Gastrocnemius medialis (tissue), 4 donors: ENCODE measurements around the gene PCID2. TPM values are rescaled to one million over a fixed set of nuclear protein-coding genes. Genes with fewer than 3 reads are reported as not detected.

Experiments
- ATAC-seq, 2 donors: fragments of 150-250 bp; one replicate each; pipeline ENCODE4 v1.9.1; 2016
- DNase-seq, 2 donors: peaks; one replicate each; pipeline ENCODE4 v3.0.0-alpha.2; 2019
- H3K27ac ChIP-seq, 4 donors: fragments of 200-600 bp; sonication (generic); 1 replicate in 1 of 4; 2 replicates in 3 of 4; pipeline ENCODE4 v1.5.1; 2016 to 2018; ENCODE audit warnings: mild to moderate bottlenecking in 2 of 4, moderate library complexity in 1 of 4
- H3K27me3 ChIP-seq, 3 donors: fragments of 200-600 bp; sonication (generic) in 2 of 3; 1 replicate in 1 of 3; 2 replicates in 2 of 3; pipeline versions ENCODE4 v1.5.1 to v1.6.0; 2016 to 2019; ENCODE audit warnings: mild to moderate bottlenecking in 1 of 3, moderate library complexity in 1 of 3
- H3K36me3 ChIP-seq, 2 donors: fragments of 200-600 bp; sonication (generic) in 1 of 2; one replicate each; pipeline ENCODE4 v1.5.1; 2017 to 2018
- H3K4me1 ChIP-seq, 2 donors: fragments of 200-600 bp; sonication (generic) in 1 of 2; one replicate each; pipeline ENCODE4 v1.5.1; 2016 to 2017; ENCODE audit warnings: mild to moderate bottlenecking in 2 of 2
- H3K4me3 ChIP-seq, 4 donors: fragments of 200-600 bp; sonication (generic) in 3 of 4; 1 replicate in 1 of 4; 2 replicates in 3 of 4; pipeline ENCODE4 v1.5.1; 2016 to 2019; ENCODE audit warnings: mild to moderate bottlenecking in 2 of 4
- H3K9me3 ChIP-seq, 3 donors: fragments of 200-600 bp; sonication (generic) in 2 of 3; 1 replicate in 1 of 3; 2 replicates in 2 of 3; pipeline ENCODE4 v1.5.1; 2016 to 2019
- POLR2A ChIP-seq, 2 donors: fragments of 450-650 bp; IDR thresholded peaks; one replicate each; pipeline ENCODE4 v1.6.1; 2017; ENCODE audit warnings: antibody characterized with exemption in 2 of 2, mild to moderate bottlenecking in 2 of 2, moderate library complexity in 2 of 2
- in situ Hi-C, 4 donors: fragments of 200-750 bp; cut with MboI; loops; one replicate each; pipeline versions ENCODE4 v1.15.0 to v1.8.0; 2017; ENCODE audit warnings: low sequenced_read_pairs in 4 of 4
- intact Hi-C: fragments of 100-400 bp; cut with DNase I; formaldehyde crosslinking; loops from one replicate; pipeline ENCODE4 v1.15.1; 2023; ENCODE audit warnings: low total_unique reads
- total RNA-seq, 4 donors: library from RNA; depleted of rRNA; stranded (reverse); fragments of >200 nt; gene quantifications; one replicate each; pipeline versions ENCODE4 v1.1.0 to v1.2.3, GENCODE V29; 2016
- TF ChIP-seq, protein P1 (sequence below), 5 experiments: fragments of 450-650 bp in 3 of 5; fragments of 200-600 bp in 2 of 5; sonication (generic) in 2 of 5; IDR thresholded peaks in 4 of 5; conservative IDR thresholded peaks in 1 of 5; 1 replicate in 4 of 5; 2 replicates in 1 of 5; pipeline ENCODE4 v1.5.1; 2016 to 2019; ENCODE audit warnings: antibody characterized with exemption in 5 of 5, mild to moderate bottlenecking in 3 of 5, moderate library complexity in 3 of 5

The PCID2 gene
- total RNA-seq, 4 donors from 2014 or later: 26.4 to 45.6 (median 28.0) TPM

DNA sequence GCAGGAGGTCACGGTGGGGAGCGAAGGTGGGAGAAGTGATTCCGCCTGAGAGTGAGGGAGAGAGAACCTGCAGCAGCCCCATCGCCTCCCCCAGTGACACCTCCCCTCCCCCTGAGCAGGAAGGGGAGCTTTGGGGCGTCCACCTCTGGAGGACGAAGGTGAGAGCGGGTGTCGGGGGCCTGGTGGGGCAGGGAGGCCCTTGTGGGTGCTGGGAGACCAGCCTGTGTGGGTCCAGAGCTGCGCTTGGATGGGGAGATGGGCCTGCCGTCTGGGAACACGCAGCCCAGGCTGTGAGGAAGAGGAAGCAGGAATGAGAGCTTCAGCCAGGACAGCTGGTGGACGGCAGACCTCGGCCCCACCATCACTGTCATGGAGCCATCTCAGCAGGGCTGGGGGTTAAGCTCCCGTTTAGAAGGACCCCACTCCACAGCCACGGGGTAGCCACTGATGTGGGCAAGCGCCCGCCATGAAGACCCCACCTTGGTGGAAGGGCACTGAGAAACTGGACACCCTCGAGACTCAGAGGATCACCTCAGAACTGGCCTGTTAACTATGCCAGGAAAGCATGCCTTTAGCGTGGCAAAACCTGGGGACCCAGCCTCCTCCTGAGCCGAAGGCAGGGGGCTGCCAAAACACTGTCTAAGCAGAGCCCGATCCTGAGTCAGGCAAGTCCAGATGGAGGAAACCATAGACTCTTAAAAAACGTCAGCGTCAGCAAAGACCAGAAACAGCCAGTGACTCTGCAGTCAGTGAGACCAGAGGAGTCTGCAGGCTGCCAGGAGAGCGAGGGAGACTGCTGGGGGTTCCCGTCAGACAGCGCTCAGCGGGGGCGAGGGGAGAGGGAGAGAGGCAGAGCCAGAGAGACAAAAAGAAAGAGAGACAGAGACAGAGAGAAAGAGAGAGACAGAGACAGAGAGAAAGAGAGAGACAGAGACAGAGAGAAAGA lies 56.5 kb downstream of the PCID2 start:
- intact Hi-C loops (loop anchor here (2.0 to 10.0 kb wide), 3 partner anchors 117 to 213 kb away; partner anchors contain the start of genes GRTP1 and LAMP1), in situ Hi-C loops (no loop called here)
- Histone ChIP-seq H3K36me3 (no peaks in the 10 kb centered on the region), H3K4me3 (peak overlapping the region in 3 of 4 donors; percentile 57 to 71 (median 68)), H3K27me3 (no peaks in the 10 kb centered on the region), H3K4me1 (peaks cover 9 to 16% of the 10 kb centered on the region in 2 donors), H3K27ac (peak overlapping the region; percentile 85 to 96 (median 93)), H3K9me3 (no peaks in the 10 kb centered on the region)
- TF ChIP-seq, protein P1, sequence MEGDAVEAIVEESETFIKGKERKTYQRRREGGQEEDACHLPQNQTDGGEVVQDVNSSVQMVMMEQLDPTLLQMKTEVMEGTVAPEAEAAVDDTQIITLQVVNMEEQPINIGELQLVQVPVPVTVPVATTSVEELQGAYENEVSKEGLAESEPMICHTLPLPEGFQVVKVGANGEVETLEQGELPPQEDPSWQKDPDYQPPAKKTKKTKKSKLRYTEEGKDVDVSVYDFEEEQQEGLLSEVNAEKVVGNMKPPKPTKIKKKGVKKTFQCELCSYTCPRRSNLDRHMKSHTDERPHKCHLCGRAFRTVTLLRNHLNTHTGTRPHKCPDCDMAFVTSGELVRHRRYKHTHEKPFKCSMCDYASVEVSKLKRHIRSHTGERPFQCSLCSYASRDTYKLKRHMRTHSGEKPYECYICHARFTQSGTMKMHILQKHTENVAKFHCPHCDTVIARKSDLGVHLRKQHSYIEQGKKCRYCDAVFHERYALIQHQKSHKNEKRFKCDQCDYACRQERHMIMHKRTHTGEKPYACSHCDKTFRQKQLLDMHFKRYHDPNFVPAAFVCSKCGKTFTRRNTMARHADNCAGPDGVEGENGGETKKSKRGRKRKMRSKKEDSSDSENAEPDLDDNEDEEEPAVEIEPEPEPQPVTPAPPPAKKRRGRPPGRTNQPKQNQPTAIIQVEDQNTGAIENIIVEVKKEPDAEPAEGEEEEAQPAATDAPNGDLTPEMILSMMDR (IDR thresholded peaks at IDR 0.05 in 4 of 5, conservative IDR thresholded peaks at IDR 0.05 in 1 of 5): no peak
- no peak for TF ChIP-seq POLR2A (IDR thresholded peaks at IDR 0.05)
- DNase-seq: peak; percentile 26 to 43
- peak; percentile 35 for ATAC-seq

GRCh38 chr13:113150550-113151365 lies 57.7 kb downstream of the PCID2 start:
- no peak for DNase-seq
- H3K27me3 ChIP-seq: no peaks in the 10 kb centered on the region
- intact Hi-C loops (loop anchor here (10.0 kb wide), 2 partner anchors 116 to 144 kb away; partner anchors contain the start of gene LAMP1), in situ Hi-C loops (no loop called here)
- TF ChIP-seq POLR2A (IDR thresholded peaks at IDR 0.05): no peak
- TF ChIP-seq, protein P1 (IDR thresholded peaks at IDR 0.05 in 4 of 5, conservative IDR thresholded peaks at IDR 0.05 in 1 of 5): no peak
- H3K4me1 ChIP-seq: peaks cover 9 to 16% of the 10 kb centered on the region in 2 donors
- no peak overlapping the region for H3K27ac ChIP-seq
- H3K9me3 ChIP-seq: no peaks in the 10 kb centered on the region
- H3K36me3 ChIP-seq: no peaks in the 10 kb centered on the region
- no peak overlapping the region for H3K4me3 ChIP-seq
- no peak for ATAC-seq

GRCh38 chr13:113149711-113150549 lies 58.5 kb downstream of the PCID2 start:
- TF ChIP-seq POLR2A (IDR thresholded peaks at IDR 0.05): no peak
- TF ChIP-seq, protein P1 (IDR thresholded peaks at IDR 0.05 in 4 of 5, conservative IDR thresholded peaks at IDR 0.05 in 1 of 5): no peak
- Histone ChIP-seq H3K27me3 (no peaks in the 10 kb centered on the region), H3K4me3 (no peak overlapping the region), H3K36me3 (no peaks in the 10 kb centered on the region), H3K4me1 (peaks cover 9 to 16% of the 10 kb centered on the region in 2 donors), H3K27ac (no peak overlapping the region), H3K9me3 (no peaks in the 10 kb centered on the region)
- intact Hi-C loops (loop anchor here (10.0 kb wide), 2 partner anchors 115 to 145 kb away; partner anchors contain the start of gene LAMP1), in situ Hi-C loops (no loop called here)
- no peak for ATAC-seq
- no peak for DNase-seq

DNA sequence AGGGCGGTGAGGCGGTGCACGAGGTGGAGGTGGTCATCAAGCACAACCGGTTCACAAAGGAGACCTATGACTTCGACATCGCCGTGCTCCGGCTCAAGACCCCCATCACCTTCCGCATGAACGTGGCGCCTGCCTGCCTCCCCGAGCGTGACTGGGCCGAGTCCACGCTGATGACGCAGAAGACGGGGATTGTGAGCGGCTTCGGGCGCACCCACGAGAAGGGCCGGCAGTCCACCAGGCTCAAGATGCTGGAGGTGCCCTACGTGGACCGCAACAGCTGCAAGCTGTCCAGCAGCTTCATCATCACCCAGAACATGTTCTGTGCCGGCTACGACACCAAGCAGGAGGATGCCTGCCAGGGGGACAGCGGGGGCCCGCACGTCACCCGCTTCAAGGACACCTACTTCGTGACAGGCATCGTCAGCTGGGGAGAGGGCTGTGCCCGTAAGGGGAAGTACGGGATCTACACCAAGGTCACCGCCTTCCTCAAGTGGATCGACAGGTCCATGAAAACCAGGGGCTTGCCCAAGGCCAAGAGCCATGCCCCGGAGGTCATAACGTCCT lies 59.4 kb downstream of the PCID2 start:
- in situ Hi-C loops: no loop called here

More for the DNA sequence above, 59.4 kb downstream of the PCID2 start:
- Histone ChIP-seq H3K36me3 (no peaks in the 10 kb centered on the region), H3K4me3 (no peak overlapping the region), H3K27me3 (no peaks in the 10 kb centered on the region), H3K27ac (no peak overlapping the region), H3K4me1 (peaks cover 9 to 11% of the 10 kb centered on the region in 2 donors), H3K9me3 (no peaks in the 10 kb centered on the region)
- TF ChIP-seq POLR2A (IDR thresholded peaks at IDR 0.05): no peak
- TF ChIP-seq, protein P1 (IDR thresholded peaks at IDR 0.05 in 4 of 5, conservative IDR thresholded peaks at IDR 0.05 in 1 of 5): no peak
- DNase-seq (no peak), ATAC-seq (no peak)
- intact Hi-C loops: no loop called here
